Muscle layer of colon (tissue), 2 donors: Measurements from ENCODE around the gene NEDD4L.
A peak's percentile ranks its signal among the peaks of the same experiment; 100 is the strongest.

Experiments used
- H3K27ac ChIP-seq: one replicate; pipeline ENCODE4 v1.7.0; 2013; ENCODE audit warnings: low read depth, mild to moderate bottlenecking, low read length, moderate library complexity
- H3K27me3 ChIP-seq, 2 donors: one replicate each; pipeline ENCODE4 v1.7.0; 2013; ENCODE audit warnings: low read length in 2 of 2, mild to moderate bottlenecking in 2 of 2; ENCODE audit not compliant: insufficient read depth in 2 of 2, control insufficient read depth in 1 of 2
- H3K36me3 ChIP-seq: one replicate; pipeline ENCODE4 v1.7.0; 2013; ENCODE audit warnings: mild to moderate bottlenecking, low read length; ENCODE audit not compliant: insufficient read depth
- H3K4me1 ChIP-seq: one replicate; pipeline ENCODE4 v1.7.0; 2013; ENCODE audit warnings: mild to moderate bottlenecking, low read length; ENCODE audit not compliant: insufficient read depth
- H3K4me3 ChIP-seq, 2 donors: one replicate each; pipeline ENCODE4 v1.7.0; 2013; ENCODE audit warnings: low read length in 2 of 2, low read depth in 1 of 2, mild to moderate bottlenecking in 1 of 2, moderate library complexity in 1 of 2
- H3K9ac ChIP-seq: one replicate; pipeline ENCODE4 v1.7.0; 2013; ENCODE audit warnings: low read length
- H3K9me3 ChIP-seq: one replicate; pipeline ENCODE4 v1.7.0; 2013; ENCODE audit warnings: mild to moderate bottlenecking, low read length
- donor health status: abdominal sarcoma.
- donor health status: Adenocarcinoma of cecum.

The NEDD4L gene

DNA sequence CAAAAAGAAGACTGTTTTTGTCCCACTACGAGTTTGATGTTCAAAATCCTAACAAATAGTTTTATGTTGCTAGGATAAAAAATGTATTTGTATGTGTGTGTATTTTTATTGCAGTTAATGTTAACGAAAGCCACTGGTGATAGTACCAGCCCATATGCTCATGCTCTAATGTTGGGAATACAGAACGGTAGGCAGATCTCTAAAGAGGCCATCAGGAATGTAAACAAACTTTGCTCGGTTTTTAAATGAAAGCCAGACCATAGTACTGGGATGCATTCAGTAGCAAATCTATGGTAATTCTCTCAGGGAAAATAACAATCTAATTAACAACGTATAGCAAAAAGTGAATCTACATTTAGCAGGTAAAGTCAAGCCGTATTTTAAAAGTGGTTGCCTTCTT is 208.1 kb downstream of the NEDD4L start:
- Histone ChIP-seq H3K36me3 (no peaks in the 10 kb centered on the region), H3K4me3 (no peak overlapping the region), H3K9ac (no peak overlapping the region), H3K4me1 (peaks cover 54% of the 10 kb centered on the region), H3K27ac (no peak overlapping the region), H3K27me3 (no peaks in the 10 kb centered on the region), H3K9me3 (no peaks in the 10 kb centered on the region)

DNA sequence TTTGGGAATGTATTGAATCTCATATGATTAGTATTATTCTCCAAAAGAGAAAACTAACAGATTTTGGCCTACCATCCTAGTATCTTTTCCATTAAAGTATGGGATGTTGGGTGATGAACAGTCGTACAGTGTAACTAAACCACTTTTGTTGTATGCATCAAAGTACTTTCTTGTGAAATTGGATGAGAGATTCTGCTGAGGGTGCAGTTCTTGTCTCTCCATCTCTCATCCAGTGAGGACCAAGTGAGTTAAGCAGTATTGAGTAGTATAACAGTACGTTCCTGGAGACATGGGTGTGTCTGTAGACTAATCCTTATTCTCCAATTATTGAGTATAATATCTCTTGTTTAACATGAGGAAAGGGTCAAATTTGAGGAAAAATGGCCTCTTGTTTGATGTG is 209.3 kb downstream of the NEDD4L start:
- H3K36me3 ChIP-seq: no peaks in the 10 kb centered on the region
- no peak overlapping the region for H3K4me3 ChIP-seq
- no peak overlapping the region for H3K27ac ChIP-seq
- H3K9me3 ChIP-seq: no peaks in the 10 kb centered on the region
- H3K9ac ChIP-seq: no peak overlapping the region
- no peaks in the 10 kb centered on the region for H3K27me3 ChIP-seq
- H3K4me1 ChIP-seq: peaks cover 45% of the 10 kb centered on the region

GRCh38 chr18:58253871-58254270 is 209.8 kb downstream of the NEDD4L start:
- Histone ChIP-seq H3K4me1 (peaks cover 45% of the 10 kb centered on the region), H3K4me3 (no peak overlapping the region), H3K9ac (no peak overlapping the region), H3K27ac (no peak overlapping the region), H3K27me3 (no peaks in the 10 kb centered on the region), H3K36me3 (no peaks in the 10 kb centered on the region), H3K9me3 (no peaks in the 10 kb centered on the region)

DNA sequence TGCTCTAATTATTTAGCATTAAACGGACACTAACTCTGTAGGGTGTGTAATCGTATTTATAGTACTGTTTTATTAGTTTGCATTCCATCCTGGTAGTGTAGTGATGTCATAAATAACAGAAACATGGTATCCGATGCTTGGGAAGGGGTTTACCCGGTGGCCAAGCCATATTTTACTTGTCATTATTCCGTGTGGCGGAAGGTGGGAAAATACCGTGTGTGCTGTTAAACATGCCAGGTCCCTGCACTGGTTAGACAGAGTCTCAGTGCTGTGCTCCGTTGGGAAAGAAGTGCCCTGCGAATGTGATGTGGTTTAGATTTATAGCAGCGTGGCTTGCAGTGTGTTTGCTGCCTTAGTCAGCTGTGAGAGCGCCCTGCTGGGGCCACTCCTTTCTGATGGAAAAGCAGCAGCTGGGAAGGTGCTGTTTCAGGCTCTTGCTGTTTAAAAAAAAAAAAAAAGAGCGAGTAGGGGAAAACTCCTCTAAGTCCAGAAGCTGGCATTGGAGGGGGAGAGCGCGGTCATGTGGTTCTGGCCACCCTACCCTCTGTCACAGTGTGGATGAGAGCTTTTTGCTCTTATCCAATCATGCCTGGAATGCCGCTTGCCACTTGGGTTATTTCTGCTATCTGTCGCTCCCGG is 211.0 kb downstream of the NEDD4L start:
- H3K4me1 ChIP-seq: peaks cover 44% of the 10 kb centered on the region
- no peaks in the 10 kb centered on the region for H3K36me3 ChIP-seq
- peak overlapping the region; percentile 2 to 21 for H3K4me3 ChIP-seq
- no peaks in the 10 kb centered on the region for H3K27me3 ChIP-seq
- peak overlapping the region; percentile 37 for H3K9ac ChIP-seq
- no peaks in the 10 kb centered on the region for H3K9me3 ChIP-seq
- peak overlapping the region; percentile 44 for H3K27ac ChIP-seq

- H3K4me3 ChIP-seq: peak overlapping the region in 1 of 2 donors; percentile 21
- no peaks in the 10 kb centered on the region for H3K36me3 ChIP-seq
- H3K9me3 ChIP-seq: no peaks in the 10 kb centered on the region
- no peak overlapping the region for H3K9ac ChIP-seq
- H3K27ac ChIP-seq: peak overlapping the region; percentile 44
- peaks cover 35% of the 10 kb centered on the region for H3K4me1 ChIP-seq
- H3K27me3 ChIP-seq: no peaks in the 10 kb centered on the region
Observed at GRCh38 chr18:58255701-58256311, 211.8 kb downstream of the NEDD4L start.

GRCh38 chr18:58256316-58257080 is 212.5 kb downstream of the NEDD4L start:
- Histone ChIP-seq H3K4me1 (peaks cover 28% of the 10 kb centered on the region), H3K9ac (no peak overlapping the region), H3K4me3 (peak overlapping the region in 1 of 2 donors; percentile 13), H3K9me3 (no peaks in the 10 kb centered on the region), H3K36me3 (no peaks in the 10 kb centered on the region), H3K27ac (peak overlapping the region; percentile 12), H3K27me3 (no peaks in the 10 kb centered on the region)

DNA sequence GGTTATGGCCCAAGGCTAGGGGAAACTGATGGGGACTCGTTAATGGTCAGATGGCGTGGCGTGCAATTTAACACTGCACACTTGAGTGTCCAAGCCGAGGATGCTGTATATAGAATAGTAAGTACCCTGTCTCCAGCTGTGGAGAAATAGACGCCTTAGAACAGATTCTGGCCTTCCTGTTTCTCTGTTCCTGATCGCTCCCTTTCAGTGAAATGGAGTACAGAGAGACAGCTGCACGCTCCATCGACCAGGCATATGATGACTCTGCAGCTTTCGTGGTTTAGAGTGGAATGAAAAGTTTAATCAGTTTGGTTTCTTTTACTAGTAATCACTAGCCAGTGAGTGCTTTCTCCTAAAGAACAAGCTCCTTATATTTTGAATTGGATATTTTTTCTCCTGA is 213.4 kb downstream of the NEDD4L start:
- no peaks in the 10 kb centered on the region for H3K36me3 ChIP-seq
- no peaks in the 10 kb centered on the region for H3K9me3 ChIP-seq
- H3K27me3 ChIP-seq: no peaks in the 10 kb centered on the region
- H3K4me3 ChIP-seq: peak overlapping the region in 1 of 2 donors; percentile 13
- no peak overlapping the region for H3K9ac ChIP-seq
- peaks cover 28% of the 10 kb centered on the region for H3K4me1 ChIP-seq
- H3K27ac ChIP-seq: no peak overlapping the region

GRCh38 chr18:58258692-58259342 is 214.8 kb downstream of the NEDD4L start:
- H3K27me3 ChIP-seq: no peaks in the 10 kb centered on the region
- H3K4me1 ChIP-seq: peaks cover 26% of the 10 kb centered on the region
- H3K4me3 ChIP-seq: no peak overlapping the region
- H3K27ac ChIP-seq: no peak overlapping the region
- H3K36me3 ChIP-seq: no peaks in the 10 kb centered on the region
- no peak overlapping the region for H3K9ac ChIP-seq
- no peaks in the 10 kb centered on the region for H3K9me3 ChIP-seq

GRCh38 chr18:58263055-58263957 is 219.3 kb downstream of the NEDD4L start:
- no peak overlapping the region for H3K4me3 ChIP-seq
- H3K9ac ChIP-seq: no peak overlapping the region
- peaks cover 10% of the 10 kb centered on the region for H3K4me1 ChIP-seq
- H3K27me3 ChIP-seq: no peaks in the 10 kb centered on the region
- no peaks in the 10 kb centered on the region for H3K36me3 ChIP-seq
- H3K27ac ChIP-seq: peak overlapping the region; percentile 68
- H3K9me3 ChIP-seq: no peaks in the 10 kb centered on the region

- H3K9ac ChIP-seq: no peak overlapping the region
Observed at GRCh38 chr18:58264075-58264474, 220.0 kb downstream of the NEDD4L start.

More at GRCh38 chr18:58264075-58264474, 220.0 kb downstream of the NEDD4L start:
- no peaks in the 10 kb centered on the region for H3K9me3 ChIP-seq
- H3K27ac ChIP-seq: no peak overlapping the region
- H3K4me3 ChIP-seq: no peak overlapping the region
- peaks cover 14% of the 10 kb centered on the region for H3K4me1 ChIP-seq
- no peaks in the 10 kb centered on the region for H3K36me3 ChIP-seq
- H3K27me3 ChIP-seq: no peaks in the 10 kb centered on the region
